Mesendoderm (in vitro differentiated cells): Measurements from ENCODE around the gene FRAS1.

Source experiments
- DNase-seq: peaks from one replicate; pipeline ENCODE4 v3.0.0; 2013
- H2AK5ac ChIP-seq: 2 replicates; pipeline ENCODE4 v1.6.1; 2013; ENCODE audit warnings: low read length, inconsistent platforms
- H2BK120ac ChIP-seq: 2 replicates; pipeline ENCODE4 v1.6.1; 2013; ENCODE audit warnings: low read depth, mild to moderate bottlenecking, low read length, moderate library complexity, mixed read lengths
- H2BK15ac ChIP-seq: replicated peaks from 2 replicates; pipeline ENCODE4 v1.6.1; 2013; ENCODE audit warnings: low read depth, mild to moderate bottlenecking, moderate library complexity
- H2BK5ac ChIP-seq: 2 replicates; pipeline ENCODE4 v1.6.1; 2013; ENCODE audit warnings: low read length, inconsistent platforms
- H3K18ac ChIP-seq: 2 replicates; pipeline ENCODE4 v1.6.1; 2013; ENCODE audit warnings: mild to moderate bottlenecking, low read length, mixed read lengths
- H3K23ac ChIP-seq: one replicate; pipeline ENCODE4 v1.6.1; 2013; ENCODE audit warnings: low read length
- H3K27ac ChIP-seq: 2 replicates; pipeline ENCODE4 v1.5.1; 2013; ENCODE audit warnings: low read depth, mild to moderate bottlenecking, inconsistent platforms, low read length, moderate library complexity
- H3K27me3 ChIP-seq: 2 replicates; pipeline ENCODE4 v1.6.1; 2013; ENCODE audit warnings: low read length, control low read depth, mild to moderate bottlenecking, inconsistent platforms; ENCODE audit not compliant: insufficient read depth, poor library complexity
- H3K36me3 ChIP-seq: 2 replicates; pipeline ENCODE4 v1.6.1; 2013; ENCODE audit warnings: low read length, inconsistent platforms; ENCODE audit not compliant: control insufficient read depth, insufficient read depth
- H3K4ac ChIP-seq: one replicate; pipeline ENCODE4 v1.6.1; 2013; ENCODE audit warnings: low read depth, mild to moderate bottlenecking, low read length, moderate library complexity
- H3K4me1 ChIP-seq: 2 replicates; pipeline ENCODE4 v1.6.1; 2013; ENCODE audit warnings: low read depth, low read length, inconsistent platforms; ENCODE audit not compliant: control insufficient read depth
- H3K4me2 ChIP-seq: 2 replicates; pipeline ENCODE4 v1.6.1; 2013; ENCODE audit warnings: low read length
- H3K4me3 ChIP-seq: 2 replicates; pipeline ENCODE4 v1.5.1; 2013; ENCODE audit warnings: mild to moderate bottlenecking, low read length
- H3K56ac ChIP-seq: one replicate; pipeline ENCODE4 v1.6.1; 2013; ENCODE audit warnings: low read length
- H3K79me1 ChIP-seq: 2 replicates; pipeline ENCODE4 v1.6.1; 2013; ENCODE audit warnings: low read length, inconsistent platforms
- H3K79me2 ChIP-seq: 2 replicates; pipeline ENCODE4 v1.6.1; 2013; ENCODE audit warnings: mild to moderate bottlenecking, low read length; ENCODE audit not compliant: control insufficient read depth, insufficient read depth
- H3K9ac ChIP-seq: 2 replicates; pipeline ENCODE4 v1.6.1; 2013; ENCODE audit warnings: low read length, inconsistent platforms
- H4K5ac ChIP-seq: one replicate; pipeline ENCODE4 v1.6.1; 2013; ENCODE audit warnings: low read length
- H4K8ac ChIP-seq: one replicate; pipeline ENCODE4 v1.6.1; 2013; ENCODE audit warnings: low read depth, mild to moderate bottlenecking, control low read depth, low read length, moderate library complexity
- WGBS: extraction: QIAGEN DNeasy Blood & Tissue Kit; methylation state at CpG from one replicate; pipeline ENCODE4 v1.1.7; 2013; ENCODE audit warnings: low lambda C conversion rate, missing lambda C conversion rate; ENCODE audit not compliant: insufficient coverage; ENCODE audit errors: extremely low coverage; 5-methylcytosine and 5-hydroxymethylcytosine counted together

FRAS1 gene

DNA sequence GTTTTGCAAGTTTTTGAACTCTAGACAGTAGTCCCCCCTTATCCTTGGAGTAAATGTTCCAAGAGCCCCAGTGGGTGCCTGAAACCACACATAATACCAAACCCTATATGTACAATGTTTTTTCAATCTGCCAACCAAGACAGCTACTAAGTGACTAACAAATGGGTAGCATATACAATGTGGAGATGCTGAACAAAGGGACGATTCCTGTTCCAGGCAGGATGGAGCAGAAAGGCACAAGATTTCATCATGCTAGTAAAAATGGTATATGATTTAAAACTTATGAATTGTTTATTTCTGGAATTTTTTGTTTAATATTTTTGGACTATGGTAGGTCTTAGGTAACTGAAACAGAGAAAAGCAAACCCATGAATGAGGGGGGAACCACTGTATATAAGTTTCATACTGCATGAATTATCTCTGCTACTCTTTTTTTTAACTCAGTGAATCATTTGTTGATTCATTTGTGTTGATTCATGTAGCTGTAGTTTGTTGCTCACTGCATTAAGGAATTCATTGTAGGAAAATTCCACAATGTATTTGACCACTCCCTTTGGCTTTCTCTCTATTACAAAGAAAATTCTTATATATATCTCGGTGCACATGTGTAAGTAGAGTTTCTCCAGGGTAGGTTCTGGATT lies 472.6 kb downstream of the FRAS1 start:
- Histone ChIP-seq H3K36me3 (peaks cover 1% of the 10 kb centered on the region), H3K27me3 (no peaks in the 10 kb centered on the region), H2BK15ac (no peak overlapping the region), H2BK5ac (no peak overlapping the region), H2AK5ac (no peak overlapping the region), H3K79me1 (no peaks in the 10 kb centered on the region), H3K18ac (no peak overlapping the region), H3K4me2 (no peak overlapping the region), H2BK120ac (no peak overlapping the region), H3K27ac (no peak overlapping the region), H3K4me1 (no peaks in the 10 kb centered on the region), H3K23ac (no peak overlapping the region), H3K4ac (no peak overlapping the region), H3K79me2 (no peaks in the 10 kb centered on the region), H3K4me3 (no peak overlapping the region), H4K8ac (no peak overlapping the region), H3K9ac (no peak overlapping the region), H3K56ac (no peak overlapping the region), H4K5ac (no peak overlapping the region)
- no CpG with 5 or more reads among the region's 2 CpGs for WGBS
- DNase-seq, result no peak

DNA sequence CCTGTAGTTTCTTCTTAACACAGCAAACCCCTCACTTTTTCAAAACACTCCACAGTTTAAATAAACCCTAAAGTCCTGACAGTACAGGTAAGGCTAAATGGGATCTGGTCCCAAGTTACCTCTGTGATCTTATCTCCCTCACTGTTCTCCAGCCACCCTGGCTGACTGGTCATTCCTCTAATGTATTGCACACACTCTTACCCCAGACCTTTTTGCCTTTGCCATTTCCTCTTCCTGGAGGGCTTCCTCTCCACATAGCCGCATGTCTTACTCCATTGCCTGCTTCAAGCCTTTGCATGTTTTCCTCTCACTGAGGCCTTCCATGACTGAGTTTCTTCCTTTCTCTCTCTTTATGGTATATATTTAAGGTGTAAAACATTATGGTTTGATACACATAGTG lies 474.9 kb downstream of the FRAS1 start:
- no peaks in the 10 kb centered on the region for H3K4me1 ChIP-seq
- no peak overlapping the region for H2BK5ac ChIP-seq
- no peak overlapping the region for H2AK5ac ChIP-seq
- peaks cover 1% of the 10 kb centered on the region for H3K36me3 ChIP-seq
- H4K5ac ChIP-seq, result no peak overlapping the region
- H3K27ac ChIP-seq, result no peak overlapping the region
- no peak for DNase-seq
- H3K23ac ChIP-seq, result no peak overlapping the region
- H3K18ac ChIP-seq, result no peak overlapping the region
- H3K9ac ChIP-seq, result no peak overlapping the region
- H3K56ac ChIP-seq, result no peak overlapping the region
- no peak overlapping the region for H4K8ac ChIP-seq
- H3K79me1 ChIP-seq, result no peaks in the 10 kb centered on the region
- no peak overlapping the region for H3K4ac ChIP-seq
- no peak overlapping the region for H3K4me2 ChIP-seq
- H3K79me2 ChIP-seq, result no peaks in the 10 kb centered on the region
- no peaks in the 10 kb centered on the region for H3K27me3 ChIP-seq
- WGBS, result no CpG with 5 or more reads among the region's 1 CpG
- no peak overlapping the region for H2BK120ac ChIP-seq
- no peak overlapping the region for H2BK15ac ChIP-seq
- no peak overlapping the region for H3K4me3 ChIP-seq

DNA sequence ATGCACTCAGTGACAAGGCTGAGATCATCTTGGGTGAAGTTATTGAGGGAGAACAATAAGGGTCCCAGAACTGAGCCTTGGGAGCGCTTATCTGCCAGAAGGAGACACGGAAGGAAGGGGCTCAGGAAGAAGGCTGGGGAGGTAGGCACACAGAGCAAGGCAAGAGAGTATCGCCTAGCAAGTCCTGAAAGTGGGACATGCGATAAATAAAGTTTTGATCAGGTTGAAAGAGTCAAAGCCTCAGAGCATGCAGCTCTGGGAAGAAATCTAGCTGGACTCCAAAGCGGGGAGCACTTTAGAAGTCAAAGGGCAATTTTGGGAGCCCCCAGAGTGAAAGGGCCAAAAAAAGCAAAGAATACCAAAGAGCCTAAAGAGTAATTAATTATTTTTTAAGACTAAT lies 476.7 kb downstream of the FRAS1 start:
- Histone ChIP-seq H3K4ac (no peak overlapping the region), H3K4me2 (no peak overlapping the region), H3K18ac (no peak overlapping the region), H3K4me3 (no peak overlapping the region), H2BK120ac (no peak overlapping the region), H3K27me3 (no peaks in the 10 kb centered on the region), H4K8ac (no peak overlapping the region), H2BK15ac (no peak overlapping the region), H3K9ac (no peak overlapping the region), H3K27ac (no peak overlapping the region), H2BK5ac (no peak overlapping the region), H3K79me1 (no peaks in the 10 kb centered on the region), H4K5ac (no peak overlapping the region), H2AK5ac (no peak overlapping the region), H3K4me1 (no peaks in the 10 kb centered on the region), H3K36me3 (peaks cover 1% of the 10 kb centered on the region), H3K23ac (no peak overlapping the region), H3K79me2 (no peaks in the 10 kb centered on the region), H3K56ac (no peak overlapping the region)
- WGBS, result no CpG with 5 or more reads among the region's 5 CpGs
- DNase-seq, result no peak

DNA sequence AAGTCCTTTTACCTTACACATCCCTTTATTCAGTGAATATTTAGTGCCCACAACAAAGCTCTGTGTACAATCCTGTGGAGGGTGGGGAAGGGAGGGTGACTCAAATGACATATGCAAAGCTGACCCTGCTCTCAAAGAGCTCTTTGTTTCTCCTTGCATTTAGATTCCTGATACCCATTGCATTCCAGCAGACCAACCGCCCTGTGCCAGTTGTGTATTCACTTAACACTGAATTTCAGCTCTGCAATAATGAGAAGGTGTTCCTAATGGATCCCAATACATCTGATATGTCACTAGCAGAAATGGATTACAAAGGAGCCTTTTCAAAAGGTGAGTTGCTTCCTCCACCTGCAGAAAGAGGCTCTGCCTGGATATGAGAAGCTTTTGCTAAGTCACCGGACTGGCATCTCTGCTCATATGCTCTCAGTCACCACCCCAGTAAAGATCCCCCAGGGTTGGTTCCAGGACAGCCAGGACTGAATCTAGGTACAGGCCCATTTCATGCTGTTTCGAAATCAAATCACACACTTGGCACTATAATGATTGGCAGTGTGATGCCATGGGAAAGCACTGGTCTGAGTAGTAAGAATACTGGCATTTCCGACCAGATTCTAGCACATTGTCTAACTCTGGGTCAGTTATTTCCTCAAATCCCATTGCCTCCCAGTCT lies 477.3 kb downstream of the FRAS1 start:
- Histone ChIP-seq H3K79me2 (no peaks in the 10 kb centered on the region), H3K23ac (no peak overlapping the region), H3K56ac (no peak overlapping the region), H3K79me1 (no peaks in the 10 kb centered on the region), H2BK120ac (no peak overlapping the region), H3K4me1 (no peaks in the 10 kb centered on the region), H3K4me3 (no peak overlapping the region), H3K27me3 (no peaks in the 10 kb centered on the region), H2BK15ac (no peak overlapping the region), H3K4ac (no peak overlapping the region), H2BK5ac (no peak overlapping the region), H3K27ac (no peak overlapping the region), H2AK5ac (no peak overlapping the region), H3K36me3 (peaks cover 1% of the 10 kb centered on the region), H3K18ac (no peak overlapping the region), H4K5ac (no peak overlapping the region), H3K4me2 (no peak overlapping the region), H3K9ac (no peak overlapping the region), H4K8ac (no peak overlapping the region)
- WGBS, result no CpG with 5 or more reads among the region's 4 CpGs
- DNase-seq, result no peak

DNA sequence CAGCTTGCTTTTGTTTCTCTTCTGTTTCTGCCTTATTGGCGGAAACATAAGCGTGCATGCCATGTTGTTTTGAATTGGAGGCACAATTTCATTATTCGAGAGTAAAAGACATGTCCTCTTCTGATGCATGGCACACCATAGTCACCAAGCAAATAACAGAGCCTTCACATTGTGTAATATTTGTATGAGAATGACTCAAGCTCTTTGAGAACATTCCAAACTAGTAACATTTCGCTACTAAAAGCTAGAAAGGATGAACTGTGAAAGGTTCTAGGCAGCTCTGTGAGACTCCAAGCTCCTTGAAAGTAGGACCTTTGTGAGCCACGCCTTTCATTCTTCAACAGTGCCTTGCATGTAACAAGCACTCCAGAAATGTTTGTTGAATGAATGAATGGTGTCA lies 485.2 kb downstream of the FRAS1 start:
- Histone ChIP-seq H3K4me2 (no peak overlapping the region), H4K5ac (no peak overlapping the region), H3K9ac (no peak overlapping the region), H3K79me2 (no peaks in the 10 kb centered on the region), H3K36me3 (peaks cover 2% of the 10 kb centered on the region), H3K56ac (no peak overlapping the region), H2BK5ac (no peak overlapping the region), H2BK120ac (no peak overlapping the region), H4K8ac (no peak overlapping the region), H3K27me3 (no peaks in the 10 kb centered on the region), H3K23ac (no peak overlapping the region), H3K4me1 (no peaks in the 10 kb centered on the region), H3K4me3 (no peak overlapping the region), H3K18ac (no peak overlapping the region), H3K4ac (no peak overlapping the region), H2BK15ac (no peak overlapping the region), H2AK5ac (no peak overlapping the region), H3K27ac (no peak overlapping the region), H3K79me1 (no peaks in the 10 kb centered on the region)
- no CpG with 5 or more reads among the region's 5 CpGs for WGBS
- DNase-seq, result no peak
